HEK293 (cell line): ENCODE data around the gene ARL6IP5.

ENCODE experiments used
- CTCF ChIA-PET: fragments of 350-600 bp; formaldehyde crosslinking; extraction: SDS; loops from one replicate; lab custom pipeline; 2021; ENCODE audit warnings: antibody characterized with exemption; lab: Yijun Ruan, JAX
- POLR2A ChIA-PET: fragments of 300-600 bp; formaldehyde crosslinking; extraction: SDS; loops from one replicate; lab custom pipeline; 2020; ENCODE audit warnings: antibody characterized with exemption, inconsistent platforms; lab: Yijun Ruan, JAX
- H3K27ac ChIP-seq: fragments of 200-500 bp; sonication (Bioruptor generic); 2 replicates; pipeline ENCODE4 v1.5.1; 2014; ENCODE audit warnings: low read depth, low read length, control low read depth, inconsistent platforms; ENCODE audit errors: extremely low read depth
- H3K36me3 ChIP-seq, 2 experiments: fragments of 200-500 bp in 1 of 2; sonication (Bioruptor generic) in 1 of 2; 1 replicate in 1 of 2; 2 replicates in 1 of 2; pipeline ENCODE4 v1.5.1; 2014 to 2017; ENCODE audit warnings: inconsistent platforms in 2 of 2, low read length in 2 of 2; ENCODE audit not compliant: control insufficient read depth in 2 of 2, insufficient read depth in 1 of 2
- H3K4me1 ChIP-seq: fragments of 200-500 bp; sonication (Bioruptor generic); 2 replicates; pipeline ENCODE4 v1.5.1; 2014; ENCODE audit warnings: mild to moderate bottlenecking, low read length, inconsistent platforms; ENCODE audit not compliant: control insufficient read depth, insufficient read depth
- H3K4me3 ChIP-seq: 2 replicates; pipeline ENCODE4 v1.5.1; 2011; ENCODE audit warnings: low read depth, mild to moderate bottlenecking, control low read depth, low read length, moderate library complexity
- H3K9me3 ChIP-seq: fragments of 200-500 bp; sonication (Bioruptor generic); 2 replicates; pipeline ENCODE4 v1.5.1; 2014; ENCODE audit warnings: low read depth, low read length, inconsistent platforms; ENCODE audit not compliant: control insufficient read depth, insufficient read depth
- KLF8 ChIP-seq: fragments of 450-650 bp; formaldehyde crosslinking; IDR thresholded peaks from 2 replicates; pipeline ENCODE4 v1.5.1; 2016; ENCODE audit warnings: missing biosample characterization, missing genetic modification characterization
- MEIS1 ChIP-seq: sonication (generic); formaldehyde crosslinking; IDR thresholded peaks from 2 replicates; pipeline ENCODE4 v1.8.1; 2022; ENCODE audit warnings: missing genetic modification reagents, mild to moderate bottlenecking, borderline replicate concordance
- SETDB1 ChIP-seq: IDR thresholded peaks from one replicate; pipeline ENCODE4 v1.6.1; 2017; ENCODE audit warnings: mild to moderate bottlenecking, low read length, moderate library complexity, mixed read lengths; ENCODE audit not compliant: insufficient read length
- TRIM28 ChIP-seq: IDR thresholded peaks from 2 replicates; pipeline ENCODE4 v1.6.1; 2011; ENCODE audit warnings: low read length, control low read depth, borderline replicate concordance
- ZEB2 ChIP-seq: fragments of 450-650 bp; formaldehyde crosslinking; IDR thresholded peaks from 2 replicates; pipeline ENCODE4 v1.5.1; 2016; ENCODE audit warnings: missing biosample characterization, missing genetic modification characterization
- ZNF114 ChIP-seq: fragments of 450-650 bp; formaldehyde crosslinking; IDR thresholded peaks from 2 replicates; pipeline ENCODE4 v1.5.0; 2017; ENCODE audit warnings: missing biosample characterization, missing genetic modification characterization
- ZNF394 ChIP-seq: fragments of 450-650 bp; formaldehyde crosslinking; IDR thresholded peaks from 2 replicates; pipeline ENCODE4 v1.5.1; 2016; ENCODE audit warnings: missing biosample characterization, missing genetic modification characterization, mild to moderate bottlenecking, moderate library complexity, borderline replicate concordance
- ZNF521 ChIP-seq: fragments of 450-650 bp; formaldehyde crosslinking; IDR thresholded peaks from 2 replicates; pipeline ENCODE4 v1.5.1; 2017; ENCODE audit warnings: missing biosample characterization, mild to moderate bottlenecking, missing genetic modification characterization
- ZNF544 ChIP-seq: fragments of 450-650 bp; formaldehyde crosslinking; IDR thresholded peaks from 2 replicates; pipeline ENCODE4 v1.5.0; 2017; ENCODE audit warnings: missing biosample characterization, missing genetic modification characterization
- ZNF600 ChIP-seq: fragments of 450-650 bp; formaldehyde crosslinking; IDR thresholded peaks from 2 replicates; pipeline ENCODE4 v1.5.1; 2016; ENCODE audit warnings: missing biosample characterization, missing genetic modification characterization
- ZNF623 ChIP-seq: fragments of 450-650 bp; formaldehyde crosslinking; IDR thresholded peaks from 2 replicates; pipeline ENCODE4 v1.5.1; 2016; ENCODE audit warnings: missing biosample characterization, missing genetic modification characterization
- ZNF785 ChIP-seq: fragments of 450-650 bp; formaldehyde crosslinking; IDR thresholded peaks from 2 replicates; pipeline ENCODE4 v1.5.1; 2016; ENCODE audit warnings: missing biosample characterization, missing genetic modification characterization
- ZNF837 ChIP-seq: fragments of 450-650 bp; formaldehyde crosslinking; IDR thresholded peaks from 2 replicates; pipeline ENCODE4 v1.5.1; 2016; ENCODE audit warnings: missing biosample characterization, missing genetic modification characterization
- ZSCAN23 ChIP-seq: fragments of 450-650 bp; formaldehyde crosslinking; IDR thresholded peaks from 2 replicates; pipeline ENCODE4 v1.5.1; 2016; ENCODE audit warnings: missing biosample characterization, missing genetic modification characterization
- TF ChIP-seq, protein P1 (sequence below): fragments of 450-650 bp; formaldehyde crosslinking; IDR thresholded peaks from 2 replicates; pipeline ENCODE4 v1.5.1; 2017; ENCODE audit warnings: missing biosample characterization, missing genetic modification characterization
- TF ChIP-seq, protein P2 (sequence below): fragments of 450-650 bp; formaldehyde crosslinking; IDR thresholded peaks from 2 replicates; pipeline ENCODE4 v1.5.0; 2017; ENCODE audit warnings: missing biosample characterization, missing genetic modification characterization, borderline replicate concordance
- TF ChIP-seq, protein P3 (sequence below): fragments of 450-650 bp; formaldehyde crosslinking; IDR thresholded peaks from 2 replicates; pipeline ENCODE4 v1.5.1; 2016; ENCODE audit warnings: missing biosample characterization, missing genetic modification characterization
- TF ChIP-seq, protein P4 (sequence below): fragments of 450-650 bp; formaldehyde crosslinking; IDR thresholded peaks from 2 replicates; pipeline ENCODE4 v1.5.1; 2016; ENCODE audit warnings: missing biosample characterization, missing genetic modification characterization, borderline replicate concordance

Gene ARL6IP5

DNA sequence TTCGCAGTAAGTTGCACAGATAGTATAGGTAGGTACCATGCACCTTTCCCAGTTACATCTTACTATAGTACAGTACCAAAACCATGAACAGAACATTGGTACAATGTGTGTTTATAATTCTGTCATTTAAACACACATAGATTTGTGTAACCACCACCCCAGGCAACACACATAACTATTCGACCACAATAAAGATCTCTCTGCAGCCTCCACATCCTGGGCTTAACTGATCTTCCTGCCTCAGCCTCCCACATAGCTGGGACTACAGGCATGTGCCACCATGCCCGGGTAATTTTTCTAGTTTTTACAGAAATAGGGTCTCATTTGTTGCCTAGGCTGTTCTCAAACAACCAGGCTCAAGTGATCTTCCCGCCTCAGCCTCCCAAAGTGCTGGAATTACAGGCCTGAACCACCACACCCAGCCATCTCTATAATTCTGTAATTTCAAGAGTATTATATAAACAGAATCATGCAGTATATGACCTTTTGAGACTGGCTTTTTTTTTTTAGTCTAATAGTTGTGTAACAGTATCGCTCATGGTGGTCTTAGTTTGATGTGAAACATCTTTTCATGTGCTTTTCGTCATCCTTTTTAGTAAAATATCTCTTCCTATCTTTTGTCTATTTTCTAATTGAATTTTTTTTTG is 19.3 kb upstream of the ARL6IP5 start:
- CTCF ChIA-PET: no interaction called here
- Histone ChIP-seq H3K9me3 (no peaks in the 10 kb centered on the region), H3K4me1 (no peaks in the 10 kb centered on the region), H3K4me3 (no peak overlapping the region)
- no peak for TF ChIP-seq ZNF623
- TF ChIP-seq, all 188 proteins: peak for 0
- Histone ChIP-seq H3K36me3 (peaks cover 17 to 46% of the 10 kb centered on the region in 2 experiments), H3K27ac (no peak overlapping the region)
- POLR2A ChIA-PET: no interaction called here

DNA sequence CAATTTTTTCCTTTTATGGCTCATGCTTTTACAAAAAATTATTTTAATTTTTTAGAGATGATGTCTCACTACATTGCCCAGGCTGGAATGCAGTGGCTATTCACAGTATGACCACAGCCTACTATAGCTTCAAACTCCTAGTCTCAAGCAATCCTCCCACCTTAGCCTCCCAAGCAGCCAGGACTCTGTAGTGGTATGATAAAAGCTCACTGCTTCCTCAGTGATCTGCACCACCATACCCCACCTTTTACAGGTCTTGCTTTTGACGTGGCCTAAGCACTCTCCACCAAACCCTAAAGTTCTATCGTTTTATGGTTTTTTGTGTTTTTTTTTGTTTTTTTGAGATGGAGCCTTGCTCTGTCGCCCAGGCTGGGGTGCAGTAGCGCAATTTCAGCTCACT is 18.6 kb upstream of the ARL6IP5 start:
- CTCF ChIA-PET: no interaction called here
- POLR2A ChIA-PET: interaction anchor here (0.6 kb wide), 1 partner anchor 9 kb away, joined by 3 read pairs; no protein-coding TSS in a partner anchor
- Histone ChIP-seq H3K4me3 (no peak overlapping the region), H3K27ac (no peak overlapping the region), H3K9me3 (no peaks in the 10 kb centered on the region), H3K36me3 (peaks cover 12 to 46% of the 10 kb centered on the region in 2 experiments), H3K4me1 (no peaks in the 10 kb centered on the region)
- no peak for TF ChIP-seq ZNF521 (tag by site-specific recombination)
- TF ChIP-seq ZNF600: no peak
- TF ChIP-seq, protein P1, sequence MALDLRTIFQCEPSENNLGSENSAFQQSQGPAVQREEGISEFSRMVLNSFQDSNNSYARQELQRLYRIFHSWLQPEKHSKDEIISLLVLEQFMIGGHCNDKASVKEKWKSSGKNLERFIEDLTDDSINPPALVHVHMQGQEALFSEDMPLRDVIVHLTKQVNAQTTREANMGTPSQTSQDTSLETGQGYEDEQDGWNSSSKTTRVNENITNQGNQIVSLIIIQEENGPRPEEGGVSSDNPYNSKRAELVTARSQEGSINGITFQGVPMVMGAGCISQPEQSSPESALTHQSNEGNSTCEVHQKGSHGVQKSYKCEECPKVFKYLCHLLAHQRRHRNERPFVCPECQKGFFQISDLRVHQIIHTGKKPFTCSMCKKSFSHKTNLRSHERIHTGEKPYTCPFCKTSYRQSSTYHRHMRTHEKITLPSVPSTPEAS (tag by site-specific recombination): no peak
- TF ChIP-seq ZNF837 (tag by site-specific recombination): no peak
- TF ChIP-seq MEIS1 (CRISPR knock-in tag): no peak
- TF ChIP-seq, protein P2, sequence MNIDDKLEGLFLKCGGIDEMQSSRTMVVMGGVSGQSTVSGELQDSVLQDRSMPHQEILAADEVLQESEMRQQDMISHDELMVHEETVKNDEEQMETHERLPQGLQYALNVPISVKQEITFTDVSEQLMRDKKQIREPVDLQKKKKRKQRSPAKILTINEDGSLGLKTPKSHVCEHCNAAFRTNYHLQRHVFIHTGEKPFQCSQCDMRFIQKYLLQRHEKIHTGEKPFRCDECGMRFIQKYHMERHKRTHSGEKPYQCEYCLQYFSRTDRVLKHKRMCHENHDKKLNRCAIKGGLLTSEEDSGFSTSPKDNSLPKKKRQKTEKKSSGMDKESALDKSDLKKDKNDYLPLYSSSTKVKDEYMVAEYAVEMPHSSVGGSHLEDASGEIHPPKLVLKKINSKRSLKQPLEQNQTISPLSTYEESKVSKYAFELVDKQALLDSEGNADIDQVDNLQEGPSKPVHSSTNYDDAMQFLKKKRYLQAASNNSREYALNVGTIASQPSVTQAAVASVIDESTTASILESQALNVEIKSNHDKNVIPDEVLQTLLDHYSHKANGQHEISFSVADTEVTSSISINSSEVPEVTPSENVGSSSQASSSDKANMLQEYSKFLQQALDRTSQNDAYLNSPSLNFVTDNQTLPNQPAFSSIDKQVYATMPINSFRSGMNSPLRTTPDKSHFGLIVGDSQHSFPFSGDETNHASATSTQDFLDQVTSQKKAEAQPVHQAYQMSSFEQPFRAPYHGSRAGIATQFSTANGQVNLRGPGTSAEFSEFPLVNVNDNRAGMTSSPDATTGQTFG: no peak
- TF ChIP-seq SETDB1: no peak
- TF ChIP-seq KLF8 (tag by site-specific recombination): no peak
- TF ChIP-seq ZEB2 (tag by site-specific recombination): no peak
- no peak for TF ChIP-seq ZNF394
- no peak for TF ChIP-seq ZNF785 (tag by site-specific recombination)
- TF ChIP-seq ZNF544: no peak
- TF ChIP-seq, protein P3, sequence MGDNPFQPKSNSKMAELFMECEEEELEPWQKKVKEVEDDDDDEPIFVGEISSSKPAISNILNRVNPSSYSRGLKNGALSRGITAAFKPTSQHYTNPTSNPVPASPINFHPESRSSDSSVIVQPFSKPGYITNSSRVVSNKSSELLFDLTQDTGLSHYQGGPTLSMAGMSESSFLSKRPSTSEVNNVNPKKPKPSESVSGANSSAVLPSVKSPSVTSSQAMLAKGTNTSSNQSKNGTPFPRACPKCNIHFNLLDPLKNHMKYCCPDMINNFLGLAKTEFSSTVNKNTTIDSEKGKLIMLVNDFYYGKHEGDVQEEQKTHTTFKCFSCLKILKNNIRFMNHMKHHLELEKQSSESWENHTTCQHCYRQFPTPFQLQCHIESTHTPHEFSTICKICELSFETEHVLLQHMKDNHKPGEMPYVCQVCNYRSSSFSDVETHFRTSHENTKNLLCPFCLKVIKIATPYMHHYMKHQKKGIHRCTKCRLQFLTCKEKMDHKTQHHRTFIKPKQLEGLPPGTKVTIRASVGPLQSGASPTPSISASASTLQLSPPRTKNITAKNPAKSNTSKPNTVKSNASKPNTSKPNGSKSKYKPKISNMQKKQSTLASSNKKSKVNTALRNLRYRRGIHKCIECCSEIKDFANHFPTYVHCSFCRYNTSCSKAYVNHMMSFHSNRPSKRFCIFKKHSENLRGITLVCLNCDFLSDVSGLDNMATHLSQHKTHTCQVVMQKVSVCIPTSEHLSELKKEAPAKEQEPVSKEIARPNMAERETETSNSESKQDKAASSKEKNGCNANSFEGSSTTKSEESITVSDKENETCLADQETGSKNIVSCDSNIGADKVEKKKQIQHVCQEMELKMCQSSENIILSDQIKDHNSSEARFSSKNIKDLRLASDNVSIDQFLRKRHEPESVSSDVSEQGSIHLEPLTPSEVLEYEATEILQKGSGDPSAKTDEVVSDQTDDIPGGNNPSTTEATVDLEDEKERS (tag by site-specific recombination): no peak
- TF ChIP-seq ZSCAN23 (tag by site-specific recombination): no peak
- TF ChIP-seq, protein P4, sequence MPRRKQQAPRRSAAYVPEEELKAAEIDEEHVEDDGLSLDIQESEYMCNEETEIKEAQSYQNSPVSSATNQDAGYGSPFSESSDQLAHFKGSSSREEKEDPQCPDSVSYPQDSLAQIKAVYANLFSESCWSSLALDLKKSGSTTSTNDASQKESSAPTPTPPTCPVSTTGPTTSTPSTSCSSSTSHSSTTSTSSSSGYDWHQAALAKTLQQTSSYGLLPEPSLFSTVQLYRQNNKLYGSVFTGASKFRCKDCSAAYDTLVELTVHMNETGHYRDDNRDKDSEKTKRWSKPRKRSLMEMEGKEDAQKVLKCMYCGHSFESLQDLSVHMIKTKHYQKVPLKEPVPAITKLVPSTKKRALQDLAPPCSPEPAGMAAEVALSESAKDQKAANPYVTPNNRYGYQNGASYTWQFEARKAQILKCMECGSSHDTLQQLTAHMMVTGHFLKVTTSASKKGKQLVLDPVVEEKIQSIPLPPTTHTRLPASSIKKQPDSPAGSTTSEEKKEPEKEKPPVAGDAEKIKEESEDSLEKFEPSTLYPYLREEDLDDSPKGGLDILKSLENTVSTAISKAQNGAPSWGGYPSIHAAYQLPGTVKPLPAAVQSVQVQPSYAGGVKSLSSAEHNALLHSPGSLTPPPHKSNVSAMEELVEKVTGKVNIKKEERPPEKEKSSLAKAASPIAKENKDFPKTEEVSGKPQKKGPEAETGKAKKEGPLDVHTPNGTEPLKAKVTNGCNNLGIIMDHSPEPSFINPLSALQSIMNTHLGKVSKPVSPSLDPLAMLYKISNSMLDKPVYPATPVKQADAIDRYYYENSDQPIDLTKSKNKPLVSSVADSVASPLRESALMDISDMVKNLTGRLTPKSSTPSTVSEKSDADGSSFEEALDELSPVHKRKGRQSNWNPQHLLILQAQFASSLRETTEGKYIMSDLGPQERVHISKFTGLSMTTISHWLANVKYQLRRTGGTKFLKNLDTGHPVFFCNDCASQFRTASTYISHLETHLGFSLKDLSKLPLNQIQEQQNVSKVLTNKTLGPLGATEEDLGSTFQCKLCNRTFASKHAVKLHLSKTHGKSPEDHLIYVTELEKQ: no peak
- no peak for TF ChIP-seq TRIM28
- no peak for TF ChIP-seq ZNF114 (tag by site-specific recombination)
